GM19372 (cell line): ENCODE data around the gene DIO1.

Experiments
- ATAC-seq: cut with Tn5 transposase; IDR thresholded peaks from one replicate; pipeline ENCODE4 v1.9.1; 2021; ENCODE audit warnings: mild to moderate bottlenecking, low read depth, moderate library complexity; ENCODE audit not compliant: unreplicated experiment

DIO1 gene

GRCh38 chr1:53892911-53893310 lies 1.1 kb upstream of the DIO1 start:
- no peak for ATAC-seq

GRCh38 chr1:53894644-53895043 lies 657 bp downstream of the DIO1 start:
- ATAC-seq = no peak

GRCh38 chr1:53895421-53895820 lies 1.4 kb downstream of the DIO1 start:
- no peak for ATAC-seq

- no peak for ATAC-seq
Observed at GRCh38 chr1:53896635-53897229, 2.7 kb downstream of the DIO1 start.

- no peak for ATAC-seq
Observed at GRCh38 chr1:53899206-53899628, 5.2 kb downstream of the DIO1 start.

- ATAC-seq = no peak
Observed at GRCh38 chr1:53899708-53900107, 5.7 kb downstream of the DIO1 start.

GRCh38 chr1:53902235-53903138 lies 8.5 kb downstream of the DIO1 start:
- no peak for ATAC-seq

- no peak for ATAC-seq
Observed at GRCh38 chr1:53905509-53905908, 11.5 kb downstream of the DIO1 start.

- ATAC-seq = no peak
Observed at GRCh38 chr1:53906121-53906520, 12.1 kb downstream of the DIO1 start.

- no peak for ATAC-seq
Observed at GRCh38 chr1:53909946-53910345, 16.0 kb downstream of the DIO1 start.

- ATAC-seq = no peak
Observed at GRCh38 chr1:53911442-53911841, 17.5 kb downstream of the DIO1 start.

- no peak for ATAC-seq
Observed at GRCh38 chr1:53913352-53914033, 19.5 kb downstream of the DIO1 start.

GRCh38 chr1:53918343-53918742 lies 24.4 kb downstream of the DIO1 start:
- no peak for ATAC-seq

GRCh38 chr1:53919675-53920066 lies 25.7 kb downstream of the DIO1 start:
- no peak for ATAC-seq

GRCh38 chr1:53927376-53927881 lies 33.4 kb downstream of the DIO1 start:
- no peak for ATAC-seq

- ATAC-seq = no peak
Observed at GRCh38 chr1:53929246-53929960, 35.4 kb downstream of the DIO1 start.

GRCh38 chr1:53930932-53931331 lies 36.9 kb downstream of the DIO1 start:
- no peak for ATAC-seq

GRCh38 chr1:53931523-53931922 lies 37.5 kb downstream of the DIO1 start:
- ATAC-seq = no peak

GRCh38 chr1:53934170-53934765 lies 40.3 kb downstream of the DIO1 start:
- no peak for ATAC-seq

GRCh38 chr1:53936430-53936829 lies 42.4 kb downstream of the DIO1 start:
- ATAC-seq = no peak
